Endothelial cell of umbilical vein (primary cell): ENCODE data around the gene SMG5. TPM values are rescaled to one million over a fixed set of nuclear protein-coding genes. Genes with fewer than 3 reads are reported as not detected.

Source experiments
- BruUV-seq: library from RNA; stranded (reverse); fragments of 400-500 nt; replicated peaks from 2 replicates; lab custom pipeline; 2021; lab: Mats Ljungman, UMichigan
- CTCF ChIA-PET: fragments of 300-600, 350-600 bp; sonication (Branson Sonifier 250); formaldehyde crosslinking; loops from one replicate; lab custom pipeline; 2021; ENCODE audit warnings: antibody characterized with exemption, inconsistent platforms; lab: Charles Lee
- POLR2A ChIA-PET: fragments of 300-600, 350-600 bp; sonication (Branson Sonifier 250); formaldehyde crosslinking; loops from one replicate; lab custom pipeline; 2021; ENCODE audit warnings: antibody characterized with exemption, inconsistent platforms; lab: Charles Lee
- DNase-seq: peaks from one replicate; pipeline ENCODE4 v3.0.0-alpha.2; 2011; ENCODE audit warnings: low read depth, low spot score
- FAIRE-seq: peaks from 2 replicates; lab custom pipeline; 2011; peaks lifted over from hg19 to GRCh38; lab: Jason Lieb, UNC
- H2AFZ ChIP-seq: 2 replicates; pipeline ENCODE4 v1.6.0; 2012; ENCODE audit warnings: low read depth, low read length, control low read depth, inconsistent platforms
- H3K27ac ChIP-seq: 2 replicates; pipeline ENCODE4 v1.5.1; 2011; ENCODE audit warnings: low read depth, mild to moderate bottlenecking, control low read depth, low read length, moderate library complexity; ENCODE audit not compliant: insufficient read depth
- H3K27me3 ChIP-seq, 2 experiments: 2 replicates each; pipeline versions ENCODE4 v1.6.0 to v1.6.1; 2011; ENCODE audit warnings: low read length in 2 of 2, mixed read lengths in 1 of 2; ENCODE audit not compliant: control insufficient read depth in 2 of 2, insufficient read depth in 2 of 2
- H3K36me3 ChIP-seq, 2 experiments: 2 replicates in 1 of 2; 3 replicates in 1 of 2; pipeline ENCODE4 v1.5.1; 2011; ENCODE audit warnings: low read length in 2 of 2, mild to moderate bottlenecking in 1 of 2, moderate library complexity in 1 of 2; ENCODE audit not compliant: control insufficient read depth in 2 of 2, insufficient read depth in 2 of 2; ENCODE audit errors: extremely low read depth in 1 of 2
- H3K4me1 ChIP-seq: 3 replicates; pipeline ENCODE4 v1.5.1; 2011; ENCODE audit warnings: mild to moderate bottlenecking, low read length; ENCODE audit not compliant: control insufficient read depth, insufficient read depth; ENCODE audit errors: extremely low read depth
- H3K4me2 ChIP-seq: 2 replicates; pipeline ENCODE4 v1.6.1; 2011; ENCODE audit warnings: low read length, control low read depth, mixed read lengths; ENCODE audit not compliant: insufficient read depth
- H3K4me3 ChIP-seq, 3 experiments: fragments of 200-600 bp in 1 of 3; sonication (generic), shearing (Covaris generic) in 1 of 3; replicated peaks in 1 of 3; 2 replicates each; pipeline ENCODE4 v1.5.1; 2011 to 2016; ENCODE audit warnings: control low read depth in 3 of 3, low read length in 3 of 3, mild to moderate bottlenecking in 2 of 3, inconsistent platforms in 1 of 3, low read depth in 1 of 3, moderate library complexity in 1 of 3; ENCODE audit not compliant: insufficient read depth in 1 of 3
- H3K79me2 ChIP-seq: 2 replicates; pipeline ENCODE4 v1.6.0; 2012; ENCODE audit warnings: low read length, inconsistent platforms; ENCODE audit not compliant: control insufficient read depth, insufficient read depth
- H3K9ac ChIP-seq: replicated peaks from 2 replicates; pipeline ENCODE3; 2011; ENCODE audit warnings: low read length, control low read depth; ENCODE audit not compliant: insufficient read depth; ENCODE audit errors: extremely low read depth
- H3K9me1 ChIP-seq: replicated peaks from 3 replicates; pipeline ENCODE4 v1.6.0; 2011; ENCODE audit warnings: mild to moderate bottlenecking, low read length; ENCODE audit not compliant: control insufficient read depth, insufficient read depth; ENCODE audit errors: extremely low read depth
- H3K9me3 ChIP-seq: replicated peaks from 2 replicates; pipeline ENCODE4 v1.5.1; 2012; ENCODE audit warnings: low read length, inconsistent platforms; ENCODE audit not compliant: control insufficient read depth, insufficient read depth
- H4K20me1 ChIP-seq: replicated peaks from 2 replicates; pipeline ENCODE3; 2011; ENCODE audit warnings: mild to moderate bottlenecking, low read length; ENCODE audit not compliant: control insufficient read depth, insufficient read depth; ENCODE audit errors: extremely low read depth
- EZH2 ChIP-seq: IDR thresholded peaks from 2 replicates; pipeline ENCODE4 v1.6.1; 2012; ENCODE audit warnings: borderline replicate concordance, low read depth, mild to moderate bottlenecking, moderate library complexity, low read length, inconsistent platforms; ENCODE audit not compliant: severe bottlenecking
- FOS ChIP-seq: IDR thresholded peaks from 2 replicates; pipeline ENCODE4 v1.6.1; 2011; ENCODE audit warnings: mild to moderate bottlenecking, low read length, moderate library complexity, borderline replicate concordance; ENCODE audit not compliant: insufficient read depth
- GATA2 ChIP-seq: IDR thresholded peaks from 2 replicates; pipeline ENCODE4 v1.7.0; 2011; ENCODE audit warnings: low read depth, mild to moderate bottlenecking, moderate library complexity, mixed read lengths, low read length; ENCODE audit not compliant: insufficient read length, insufficient read depth
- JUN ChIP-seq: IDR thresholded peaks from 2 replicates; pipeline ENCODE4 v1.6.1; 2011; ENCODE audit warnings: borderline replicate concordance, low read depth; ENCODE audit not compliant: insufficient read length, insufficient read depth
- MYC ChIP-seq: IDR thresholded peaks from one replicate; pipeline ENCODE4 v1.6.1; 2011; ENCODE audit warnings: mild to moderate bottlenecking, low read depth, low read length
- POLR2A ChIP-seq: IDR thresholded peaks from 2 replicates; pipeline ENCODE4 v1.6.1; 2012; ENCODE audit warnings: low read depth, mild to moderate bottlenecking, control low read depth, low read length
- POLR2AphosphoS5 ChIP-seq: IDR thresholded peaks from 2 replicates; pipeline ENCODE4 v1.6.1; 2012; ENCODE audit warnings: low read depth, mild to moderate bottlenecking, control low read depth, low read length, moderate library complexity; ENCODE audit not compliant: insufficient read depth
- dilution Hi-C: fragments of 300-500 bp; cut with MboI; formaldehyde crosslinking; loops from one replicate; pipeline ENCODE4 v1.15.0; 2019; ENCODE audit warnings: low sequenced_read_pairs; ENCODE audit not compliant: extremely low pct_ligation_motif_present
- intact Hi-C: fragments of 100-400 bp; cut with micrococcal nuclease; formaldehyde crosslinking; loops from one replicate; pipeline ENCODE4 v1.10.0; 2022
- polyA plus RNA-seq, 4 experiments: library from polyadenylated mRNA; depleted of rRNA in 3 of 4; stranded (reverse) in 3 of 4; unstranded in 1 of 4; fragments of >200 nt; gene quantifications; 2 replicates each; pipeline versions ENCODE4 v1.2.1 to v1.2.3, GENCODE V29; 2011 to 2012; ENCODE audit warnings: missing spikeins in 1 of 4
- total RNA-seq: library from RNA; stranded (reverse); gene quantifications from 2 replicates; pipeline ENCODE4 v1.2.3, GENCODE V29; 2021
- TF ChIP-seq, protein P1 (sequence below): IDR thresholded peaks from 2 replicates; pipeline ENCODE4 v1.6.1; 2011; ENCODE audit not compliant: insufficient read depth, insufficient read length
- TF ChIP-seq, protein P2 (sequence below), 2 donors: IDR thresholded peaks; 1 replicate in 1 of 2; 2 replicates in 1 of 2; pipeline ENCODE4 v1.5.1; 2011; ENCODE audit warnings: low read length in 2 of 2, mild to moderate bottlenecking in 2 of 2, moderate library complexity in 2 of 2, control low read depth in 1 of 2, inconsistent platforms in 1 of 2, low read depth in 1 of 2; ENCODE audit not compliant: insufficient read depth in 1 of 2; ENCODE audit errors: extremely low read depth in 1 of 2

Gene SMG5
- total and polyA plus RNA-seq, 2 donors (not counting 3 experiments of a cell fraction or from before 2014, with no cell fraction given), result 37.4 to 82.6 TPM

DNA sequence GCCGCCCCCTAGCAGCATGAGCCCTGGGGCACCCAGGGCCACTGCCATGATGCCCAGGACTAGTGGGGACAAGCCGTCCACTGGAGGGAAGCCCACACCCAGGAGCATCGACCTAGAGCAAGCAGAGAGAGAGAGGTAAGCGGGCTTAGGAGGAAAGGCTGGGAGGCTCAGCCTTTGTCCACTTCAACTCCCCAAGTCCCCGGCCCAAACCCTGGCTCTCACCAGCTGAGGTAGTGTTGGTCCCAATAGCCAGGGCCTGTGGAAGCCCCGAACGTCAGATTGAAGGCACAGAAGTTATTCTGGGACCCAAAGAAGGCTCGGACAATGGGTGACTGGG, 10.4 kb upstream of the SMG5 start:
- FAIRE-seq (no peak), DNase-seq (no peak)
- TF ChIP-seq JUN (no peak), FOS (no peak), POLR2A (no peak), MYC (no peak)
- peaks cover 0 to 4% of the 10 kb centered on the region in 2 experiments for H3K36me3 ChIP-seq
- H4K20me1 ChIP-seq, result no peaks in the 10 kb centered on the region
- intact Hi-C loops (no loop called here), dilution Hi-C loops (no loop called here)
- no TSS peak for BruUV-seq
- H2AFZ ChIP-seq, result no peak overlapping the region
- H3K9ac ChIP-seq, result no peak overlapping the region
- no peaks in the 10 kb centered on the region for H3K27me3 ChIP-seq
- ChIA-PET POLR2A (no interaction called here), CTCF (no interaction called here)
- no peak overlapping the region for H3K4me2 ChIP-seq
- H3K79me2 ChIP-seq, result peaks cover 6% of the 10 kb centered on the region
- no peaks in the 10 kb centered on the region for H3K9me3 ChIP-seq
- H3K4me3 ChIP-seq, result no peak overlapping the region
- H3K4me1 ChIP-seq, result peaks cover 10% of the 10 kb centered on the region
- no peaks in the 10 kb centered on the region for H3K9me1 ChIP-seq
- H3K27ac ChIP-seq, result no peak overlapping the region

DNA sequence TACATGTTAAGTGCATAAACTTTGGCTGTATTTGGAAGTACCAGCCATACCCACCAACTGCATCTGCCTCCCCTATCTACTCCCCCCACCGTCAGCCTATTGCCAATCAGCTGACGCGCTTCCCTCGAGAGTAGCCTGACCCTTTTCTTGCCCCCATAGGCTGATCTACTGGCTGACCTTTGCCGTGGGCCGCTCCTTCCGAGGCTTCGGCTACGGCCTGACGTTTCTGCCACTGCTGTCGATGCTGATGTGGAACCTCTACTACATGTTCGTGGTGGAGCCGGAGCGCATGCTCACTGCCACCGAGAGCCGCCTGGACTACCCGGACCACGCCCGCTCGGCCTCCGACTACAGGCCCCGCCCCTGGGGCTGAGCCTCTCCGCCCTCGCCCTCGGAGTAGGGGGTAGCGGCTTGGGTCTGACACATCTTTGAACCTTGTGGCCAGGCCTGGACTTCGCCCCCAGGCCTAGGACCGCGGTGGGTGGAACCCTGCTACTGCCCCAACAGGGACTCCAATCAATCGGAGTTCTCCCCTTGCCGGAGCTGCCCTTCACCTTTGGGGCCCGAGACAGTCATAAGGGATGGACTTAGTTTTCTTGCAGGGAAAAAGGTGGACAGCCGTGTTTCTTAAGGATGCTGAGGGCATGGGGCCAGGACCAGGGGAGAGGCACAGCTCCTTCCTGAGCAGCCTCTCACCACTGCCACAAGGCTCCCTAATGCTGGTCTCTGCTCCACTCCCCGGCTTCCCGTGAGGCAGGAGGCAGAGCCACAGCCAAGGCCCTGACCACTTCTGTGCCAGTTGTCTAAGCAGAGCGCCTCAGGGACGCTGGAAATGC, 8.8 kb upstream of the SMG5 start:
- H4K20me1 ChIP-seq, result no peaks in the 10 kb centered on the region
- H3K9me1 ChIP-seq, result no peaks in the 10 kb centered on the region
- H3K79me2 ChIP-seq, result peaks cover 6% of the 10 kb centered on the region
- no peaks in the 10 kb centered on the region for H3K9me3 ChIP-seq
- no peaks in the 10 kb centered on the region for H3K27me3 ChIP-seq
- H3K4me2 ChIP-seq, result peak overlapping the region; percentile 40
- ChIA-PET CTCF (no interaction called here), POLR2A (interaction anchor here (1.2 kb wide), 1 partner anchor 9 kb away, joined by 3 read pairs; the partner anchor contains the start of gene SMG5)
- TF ChIP-seq FOS, result no peak
- TF ChIP-seq GATA2, result no peak
- peak; percentile 11 for TF ChIP-seq POLR2A
- TF ChIP-seq POLR2AphosphoS5, result peak; percentile 72
- TF ChIP-seq EZH2, result no peak
- no peak for TF ChIP-seq JUN
- TF ChIP-seq, protein P1, sequence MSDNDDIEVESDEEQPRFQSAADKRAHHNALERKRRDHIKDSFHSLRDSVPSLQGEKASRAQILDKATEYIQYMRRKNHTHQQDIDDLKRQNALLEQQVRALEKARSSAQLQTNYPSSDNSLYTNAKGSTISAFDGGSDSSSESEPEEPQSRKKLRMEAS, result no peak
- TF ChIP-seq, protein P2, sequence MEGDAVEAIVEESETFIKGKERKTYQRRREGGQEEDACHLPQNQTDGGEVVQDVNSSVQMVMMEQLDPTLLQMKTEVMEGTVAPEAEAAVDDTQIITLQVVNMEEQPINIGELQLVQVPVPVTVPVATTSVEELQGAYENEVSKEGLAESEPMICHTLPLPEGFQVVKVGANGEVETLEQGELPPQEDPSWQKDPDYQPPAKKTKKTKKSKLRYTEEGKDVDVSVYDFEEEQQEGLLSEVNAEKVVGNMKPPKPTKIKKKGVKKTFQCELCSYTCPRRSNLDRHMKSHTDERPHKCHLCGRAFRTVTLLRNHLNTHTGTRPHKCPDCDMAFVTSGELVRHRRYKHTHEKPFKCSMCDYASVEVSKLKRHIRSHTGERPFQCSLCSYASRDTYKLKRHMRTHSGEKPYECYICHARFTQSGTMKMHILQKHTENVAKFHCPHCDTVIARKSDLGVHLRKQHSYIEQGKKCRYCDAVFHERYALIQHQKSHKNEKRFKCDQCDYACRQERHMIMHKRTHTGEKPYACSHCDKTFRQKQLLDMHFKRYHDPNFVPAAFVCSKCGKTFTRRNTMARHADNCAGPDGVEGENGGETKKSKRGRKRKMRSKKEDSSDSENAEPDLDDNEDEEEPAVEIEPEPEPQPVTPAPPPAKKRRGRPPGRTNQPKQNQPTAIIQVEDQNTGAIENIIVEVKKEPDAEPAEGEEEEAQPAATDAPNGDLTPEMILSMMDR (IDR thresholded peaks at IDR 0.05; ENCODE audit: extremely low read depth in 1 of 2, insufficient read depth in 1 of 2, low read depth in 1 of 2, low read length in 2 of 2), result no peak
- no peak for TF ChIP-seq MYC
- peak overlapping the region; percentile 28 for H3K9ac ChIP-seq
- peaks cover 10% of the 10 kb centered on the region for H3K4me1 ChIP-seq
- peaks cover 0 to 4% of the 10 kb centered on the region in 2 experiments for H3K36me3 ChIP-seq
- dilution Hi-C loops, result no loop called here
- peak overlapping the region in 2 of 3 experiments; percentile 35 to 41 for H3K4me3 ChIP-seq
- DNase-seq, result peak; percentile 89
- BruUV-seq, result no TSS peak
- H2AFZ ChIP-seq, result peak overlapping the region; percentile 79
- H3K27ac ChIP-seq, result no peak overlapping the region
- intact Hi-C loops, result loop anchor here (1.0 kb wide), 1 partner anchor 8 kb away; no protein-coding TSS in a partner anchor
- peak; percentile 89 for FAIRE-seq
